OCI-LY1 (cell line): ENCODE data around the gene RIN1.
A peak's percentile ranks its signal among the peaks of the same experiment; 100 is the strongest.

Source experiments
- H2AFZ ChIP-seq: fragments of 200-600 bp; sonication (generic), shearing (Covaris generic); 2 replicates; pipeline ENCODE4 v1.6.0; 2014; ENCODE audit warnings: antibody characterized with exemption, mild to moderate bottlenecking, low read length
- H3F3A ChIP-seq: fragments of 200-600 bp; sonication (generic), shearing (Covaris generic); 2 replicates; pipeline ENCODE4 v1.6.0; 2014; ENCODE audit warnings: mild to moderate bottlenecking, antibody characterized with exemption, low read length, moderate library complexity; ENCODE audit not compliant: insufficient read depth
- H3K27ac ChIP-seq: fragments of 200-600 bp; sonication (generic); 2 replicates; pipeline ENCODE4 v1.5.1; 2014; ENCODE audit warnings: low read length, mixed run types, mild to moderate bottlenecking, low read depth; ENCODE audit not compliant: poor library complexity, severe bottlenecking
- H3K27me3 ChIP-seq: fragments of 200-600 bp; sonication (generic); 2 replicates; pipeline ENCODE4 v1.6.0; 2014; ENCODE audit warnings: antibody characterized with exemption, mild to moderate bottlenecking, low read length, moderate library complexity; ENCODE audit not compliant: insufficient read depth
- H3K36me3 ChIP-seq: fragments of 200-600 bp; sonication (generic); 2 replicates; pipeline ENCODE4 v1.6.1; 2014; ENCODE audit warnings: mild to moderate bottlenecking, antibody characterized with exemption, low read length, moderate library complexity, mixed read lengths; ENCODE audit not compliant: insufficient read depth
- H3K4me1 ChIP-seq: fragments of 200-600 bp; sonication (generic); 2 replicates; pipeline ENCODE4 v1.5.1; 2014; ENCODE audit warnings: mild to moderate bottlenecking, low read length, moderate library complexity; ENCODE audit not compliant: insufficient read depth, severe bottlenecking
- H3K4me2 ChIP-seq: fragments of 200-600 bp; sonication (generic), shearing (Covaris generic); 2 replicates; pipeline ENCODE4 v1.6.1; 2014; ENCODE audit warnings: low read length
- H3K4me3 ChIP-seq: fragments of 200-600 bp; sonication (generic); 2 replicates; pipeline ENCODE4 v1.5.1; 2014; ENCODE audit warnings: low read length, low read depth, mild to moderate bottlenecking, mixed read lengths; ENCODE audit not compliant: poor library complexity, severe bottlenecking
- H3K79me2 ChIP-seq: fragments of 200-600 bp; shearing (Covaris generic); 2 replicates; pipeline ENCODE4 v1.6.1; 2016; ENCODE audit warnings: mixed run types, low read length, mixed read lengths; ENCODE audit not compliant: insufficient read depth
- H3K9ac ChIP-seq: fragments of 200-600 bp; sonication (generic), shearing (Covaris generic); 2 replicates; pipeline ENCODE4 v1.6.1; 2014; ENCODE audit warnings: mild to moderate bottlenecking, low read length, mixed read lengths
- H3K9me2 ChIP-seq: fragments of 200-600 bp; sonication (generic), shearing (Covaris generic); 2 replicates; pipeline ENCODE4 v1.6.1; 2014; ENCODE audit warnings: low read depth, mild to moderate bottlenecking, low read length, mixed read lengths
- H3K9me3 ChIP-seq: fragments of 200-600 bp; shearing (Covaris generic); 2 replicates; pipeline ENCODE4 v1.6.1; 2014; ENCODE audit warnings: low read length, mixed read lengths
- H4K20me1 ChIP-seq: fragments of 200-600 bp; sonication (generic), shearing (Covaris generic); 2 replicates; pipeline ENCODE4 v1.6.0; 2016; ENCODE audit warnings: mild to moderate bottlenecking, low read length; ENCODE audit not compliant: insufficient read depth
- EZH2 ChIP-seq: fragments of 200-600 bp; sonication (generic), shearing (Covaris generic); IDR thresholded peaks from 2 replicates; pipeline ENCODE4 v1.8.0; 2017; ENCODE audit warnings: borderline replicate concordance, mixed run types, mild to moderate bottlenecking, antibody characterized with exemption, low read length, moderate library complexity, mixed read lengths
- TF ChIP-seq, protein P1 (sequence below): fragments of 200-600 bp; sonication (generic), shearing (Covaris generic); IDR thresholded peaks from 2 replicates; pipeline ENCODE4 v1.5.1; 2017; ENCODE audit warnings: mild to moderate bottlenecking, antibody characterized with exemption, low read length, moderate library complexity, mixed read lengths

Gene RIN1

DNA sequence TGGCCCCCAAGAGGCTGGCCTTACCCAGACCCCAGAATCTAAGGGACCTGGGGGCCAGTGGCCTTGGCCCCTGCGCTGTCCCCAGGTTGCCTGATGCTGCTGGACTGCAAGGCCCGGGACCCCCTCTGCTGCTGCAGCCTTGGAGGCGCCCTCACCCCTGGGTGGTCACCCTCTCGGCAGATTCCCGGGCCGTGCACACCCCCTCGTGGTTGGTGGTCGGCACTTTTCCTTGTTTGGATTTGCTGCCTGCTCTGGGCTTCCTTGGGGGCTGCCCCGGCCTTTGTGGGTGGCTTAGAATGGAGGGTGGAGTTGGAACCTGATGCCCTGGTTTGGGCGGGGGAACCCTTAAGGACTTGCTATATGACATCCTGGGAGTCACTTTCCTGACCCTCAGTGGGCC is 5.3 kb downstream of the RIN1 start:
- Histone ChIP-seq H3K4me1 (peaks cover 19% of the 10 kb centered on the region), H3K27me3 (peaks cover 8% of the 10 kb centered on the region)
- TF ChIP-seq, protein P1, sequence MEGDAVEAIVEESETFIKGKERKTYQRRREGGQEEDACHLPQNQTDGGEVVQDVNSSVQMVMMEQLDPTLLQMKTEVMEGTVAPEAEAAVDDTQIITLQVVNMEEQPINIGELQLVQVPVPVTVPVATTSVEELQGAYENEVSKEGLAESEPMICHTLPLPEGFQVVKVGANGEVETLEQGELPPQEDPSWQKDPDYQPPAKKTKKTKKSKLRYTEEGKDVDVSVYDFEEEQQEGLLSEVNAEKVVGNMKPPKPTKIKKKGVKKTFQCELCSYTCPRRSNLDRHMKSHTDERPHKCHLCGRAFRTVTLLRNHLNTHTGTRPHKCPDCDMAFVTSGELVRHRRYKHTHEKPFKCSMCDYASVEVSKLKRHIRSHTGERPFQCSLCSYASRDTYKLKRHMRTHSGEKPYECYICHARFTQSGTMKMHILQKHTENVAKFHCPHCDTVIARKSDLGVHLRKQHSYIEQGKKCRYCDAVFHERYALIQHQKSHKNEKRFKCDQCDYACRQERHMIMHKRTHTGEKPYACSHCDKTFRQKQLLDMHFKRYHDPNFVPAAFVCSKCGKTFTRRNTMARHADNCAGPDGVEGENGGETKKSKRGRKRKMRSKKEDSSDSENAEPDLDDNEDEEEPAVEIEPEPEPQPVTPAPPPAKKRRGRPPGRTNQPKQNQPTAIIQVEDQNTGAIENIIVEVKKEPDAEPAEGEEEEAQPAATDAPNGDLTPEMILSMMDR, result no peak
- TF ChIP-seq EZH2, result no peak

DNA sequence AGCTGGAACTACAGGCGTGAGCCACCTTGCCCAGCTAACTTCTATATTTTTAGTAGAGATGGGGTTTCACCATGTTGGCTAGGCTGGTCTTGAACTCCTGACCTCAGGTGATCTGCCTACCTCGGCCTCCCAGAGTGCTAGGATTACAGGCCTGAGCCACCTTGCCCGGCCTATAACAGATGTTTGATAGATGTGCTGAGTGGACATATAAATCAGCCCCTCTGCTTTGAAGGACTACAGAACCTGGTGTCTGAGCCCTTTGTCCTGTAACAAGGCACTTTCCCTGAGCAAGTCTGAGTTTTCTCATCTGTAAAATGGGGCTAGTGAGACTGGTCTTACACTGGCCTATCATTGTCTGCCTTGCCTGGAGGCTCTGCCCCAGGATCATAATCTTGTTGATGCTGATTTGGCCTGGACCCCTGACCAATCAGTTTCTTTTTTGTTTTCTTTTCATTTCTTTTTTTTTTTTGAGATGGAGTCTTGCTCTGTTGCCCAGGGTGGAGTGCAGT is 7.0 kb downstream of the RIN1 start:
- H3K79me2 ChIP-seq, result no peaks in the 10 kb centered on the region
- H3K9me3 ChIP-seq, result no peaks in the 10 kb centered on the region
- no peak overlapping the region for H3K27ac ChIP-seq
- no peak overlapping the region for H3K4me3 ChIP-seq
- peaks cover 8% of the 10 kb centered on the region for H3K27me3 ChIP-seq
- no peaks in the 10 kb centered on the region for H3K9me2 ChIP-seq
- no peak overlapping the region for H2AFZ ChIP-seq
- no peaks in the 10 kb centered on the region for H3F3A ChIP-seq
- no peaks in the 10 kb centered on the region for H3K36me3 ChIP-seq
- TF ChIP-seq, protein P1, result no peak
- TF ChIP-seq EZH2, result no peak
- peaks cover 26% of the 10 kb centered on the region for H3K4me1 ChIP-seq
- H3K9ac ChIP-seq, result no peak overlapping the region
- H3K4me2 ChIP-seq, result no peak overlapping the region
- H4K20me1 ChIP-seq, result no peaks in the 10 kb centered on the region

More for the DNA sequence above, 5.3 kb downstream of the RIN1 start:
- Histone ChIP-seq H2AFZ (no peak overlapping the region), H3K36me3 (no peaks in the 10 kb centered on the region), H3F3A (no peaks in the 10 kb centered on the region), H3K27ac (no peak overlapping the region), H3K4me2 (no peak overlapping the region), H3K4me3 (no peak overlapping the region), H4K20me1 (no peaks in the 10 kb centered on the region), H3K9me2 (no peaks in the 10 kb centered on the region), H3K9me3 (no peaks in the 10 kb centered on the region), H3K9ac (no peak overlapping the region), H3K79me2 (no peaks in the 10 kb centered on the region)

- Histone ChIP-seq H3K27ac (no peak overlapping the region), H3K4me3 (no peak overlapping the region), H3K27me3 (peaks cover 8% of the 10 kb centered on the region), H3K9ac (no peak overlapping the region; the same call in 1 of the 2 replicates), H3F3A (no peaks in the 10 kb centered on the region), H3K9me3 (no peaks in the 10 kb centered on the region), H3K4me1 (peaks cover 26% of the 10 kb centered on the region), H3K36me3 (no peaks in the 10 kb centered on the region), H2AFZ (no peak overlapping the region), H3K79me2 (no peaks in the 10 kb centered on the region), H4K20me1 (no peaks in the 10 kb centered on the region), H3K9me2 (no peaks in the 10 kb centered on the region), H3K4me2 (peak overlapping the region; percentile 45; the same call in 1 of the 2 replicates)
- TF ChIP-seq, protein P1, result peak; percentile 92
- TF ChIP-seq EZH2, result no peak
These were observed 7.7 kb downstream of the RIN1 start for GRCh38 chr11:66328302-66329144.
